Tibial nerve (tissue), 3 donors: ENCODE results near the gene PCLO.

Experiments
- POLR2A ChIP-seq, 2 donors: fragments of 450-650 bp; IDR thresholded peaks; one replicate each; pipeline ENCODE4 v1.6.1; 2017; ENCODE audit warnings: antibody characterized with exemption in 2 of 2, mild to moderate bottlenecking in 2 of 2, moderate library complexity in 2 of 2
- TF ChIP-seq, protein P1 (sequence below), 5 experiments: fragments of 200-600 bp in 3 of 5; fragments of 450-650 bp in 2 of 5; sonication (generic) in 3 of 5; IDR thresholded peaks; one replicate each; pipeline ENCODE4 v1.5.1; 2016 to 2019; ENCODE audit warnings: antibody characterized with exemption in 5 of 5, mild to moderate bottlenecking in 3 of 5, moderate library complexity in 2 of 5

DNA sequence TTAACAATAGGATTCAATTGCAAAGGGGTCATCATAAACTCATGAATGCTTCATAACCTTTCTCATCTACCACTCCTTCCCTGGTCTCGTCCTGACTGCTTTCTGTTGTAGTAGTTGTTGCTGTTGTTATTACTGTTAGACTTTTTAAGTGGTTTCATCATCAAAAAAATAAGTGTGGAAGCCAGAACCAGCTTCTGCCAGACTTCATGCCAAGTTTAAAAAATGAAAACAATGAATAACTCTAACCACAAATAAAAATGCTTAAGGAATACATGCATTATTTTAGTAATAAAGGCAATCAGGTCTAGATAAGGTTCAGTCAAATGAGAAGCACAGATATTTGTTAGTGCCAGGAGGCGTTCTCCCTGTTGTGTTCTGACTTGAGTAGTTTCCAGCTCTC lies 85.4 kb downstream of the PCLO start:
- no peak for TF ChIP-seq POLR2A (IDR thresholded peaks at IDR 0.05)
- TF ChIP-seq, protein P1, sequence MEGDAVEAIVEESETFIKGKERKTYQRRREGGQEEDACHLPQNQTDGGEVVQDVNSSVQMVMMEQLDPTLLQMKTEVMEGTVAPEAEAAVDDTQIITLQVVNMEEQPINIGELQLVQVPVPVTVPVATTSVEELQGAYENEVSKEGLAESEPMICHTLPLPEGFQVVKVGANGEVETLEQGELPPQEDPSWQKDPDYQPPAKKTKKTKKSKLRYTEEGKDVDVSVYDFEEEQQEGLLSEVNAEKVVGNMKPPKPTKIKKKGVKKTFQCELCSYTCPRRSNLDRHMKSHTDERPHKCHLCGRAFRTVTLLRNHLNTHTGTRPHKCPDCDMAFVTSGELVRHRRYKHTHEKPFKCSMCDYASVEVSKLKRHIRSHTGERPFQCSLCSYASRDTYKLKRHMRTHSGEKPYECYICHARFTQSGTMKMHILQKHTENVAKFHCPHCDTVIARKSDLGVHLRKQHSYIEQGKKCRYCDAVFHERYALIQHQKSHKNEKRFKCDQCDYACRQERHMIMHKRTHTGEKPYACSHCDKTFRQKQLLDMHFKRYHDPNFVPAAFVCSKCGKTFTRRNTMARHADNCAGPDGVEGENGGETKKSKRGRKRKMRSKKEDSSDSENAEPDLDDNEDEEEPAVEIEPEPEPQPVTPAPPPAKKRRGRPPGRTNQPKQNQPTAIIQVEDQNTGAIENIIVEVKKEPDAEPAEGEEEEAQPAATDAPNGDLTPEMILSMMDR (IDR thresholded peaks at IDR 0.05): no peak
